Measurements from ENCODE around the gene NLK.

The NLK gene

GRCh38 chr17:28110184-28110583, 67.7 kb downstream of the NLK start:
- no peak overlapping the region for H3K4me3 ChIP-seq (ENCODE audit: low read depth, low read length)
- no peak for DNase-seq (ENCODE audit: low read depth)
- TF ChIP-seq CTCF (conservative IDR thresholded peaks at IDR 0.05; ENCODE audit: low read depth, low read length) = no peak

- TF ChIP-seq CTCF (conservative IDR thresholded peaks at IDR 0.05; ENCODE audit: low read depth, low read length) = no peak
- DNase-seq (ENCODE audit: low read depth) = no peak
- no peak overlapping the region for H3K4me3 ChIP-seq (ENCODE audit: low read depth, low read length)
Measured at GRCh38 chr17:28112181-28112580, 69.7 kb downstream of the NLK start.

- TF ChIP-seq CTCF (conservative IDR thresholded peaks at IDR 0.05; ENCODE audit: low read depth, low read length) = no peak
- no peak overlapping the region for H3K4me3 ChIP-seq (ENCODE audit: low read depth, low read length)
- peak; percentile 68 for DNase-seq (ENCODE audit: low read depth)
Measured at GRCh38 chr17:28112606-28113005, 70.1 kb downstream of the NLK start.

GRCh38 chr17:28113269-28113668, 70.8 kb downstream of the NLK start:
- DNase-seq (ENCODE audit: low read depth) = no peak
- no peak overlapping the region for H3K4me3 ChIP-seq (ENCODE audit: low read depth, low read length)
- TF ChIP-seq CTCF (conservative IDR thresholded peaks at IDR 0.05; ENCODE audit: low read depth, low read length) = no peak

- no peak for DNase-seq (ENCODE audit: low read depth)
- H3K4me3 ChIP-seq (ENCODE audit: low read depth, low read length) = no peak overlapping the region
- no peak for TF ChIP-seq CTCF (conservative IDR thresholded peaks at IDR 0.05; ENCODE audit: low read depth, low read length)
Measured at GRCh38 chr17:28115046-28115445, 72.6 kb downstream of the NLK start.

GRCh38 chr17:28117304-28117703, 74.8 kb downstream of the NLK start:
- DNase-seq (ENCODE audit: low read depth) = no peak
- no peak overlapping the region for H3K4me3 ChIP-seq (ENCODE audit: low read depth, low read length)
- no peak for TF ChIP-seq CTCF (conservative IDR thresholded peaks at IDR 0.05; ENCODE audit: low read depth, low read length)

- no peak for TF ChIP-seq CTCF (conservative IDR thresholded peaks at IDR 0.05; ENCODE audit: low read depth, low read length)
- no peak overlapping the region for H3K4me3 ChIP-seq (ENCODE audit: low read depth, low read length)
- no peak for DNase-seq (ENCODE audit: low read depth)
Measured at GRCh38 chr17:28118362-28118761, 75.9 kb downstream of the NLK start.

Data from choroid plexus epithelial cell (primary cell).